NCI-H1105 (cell line): Measurements from ENCODE around the gene SDC4.

Experiments used
- DNase-seq: peaks from one replicate; lab custom pipeline; 2025; lab: John Stamatoyannopoulos, UW

Gene SDC4

DNA sequence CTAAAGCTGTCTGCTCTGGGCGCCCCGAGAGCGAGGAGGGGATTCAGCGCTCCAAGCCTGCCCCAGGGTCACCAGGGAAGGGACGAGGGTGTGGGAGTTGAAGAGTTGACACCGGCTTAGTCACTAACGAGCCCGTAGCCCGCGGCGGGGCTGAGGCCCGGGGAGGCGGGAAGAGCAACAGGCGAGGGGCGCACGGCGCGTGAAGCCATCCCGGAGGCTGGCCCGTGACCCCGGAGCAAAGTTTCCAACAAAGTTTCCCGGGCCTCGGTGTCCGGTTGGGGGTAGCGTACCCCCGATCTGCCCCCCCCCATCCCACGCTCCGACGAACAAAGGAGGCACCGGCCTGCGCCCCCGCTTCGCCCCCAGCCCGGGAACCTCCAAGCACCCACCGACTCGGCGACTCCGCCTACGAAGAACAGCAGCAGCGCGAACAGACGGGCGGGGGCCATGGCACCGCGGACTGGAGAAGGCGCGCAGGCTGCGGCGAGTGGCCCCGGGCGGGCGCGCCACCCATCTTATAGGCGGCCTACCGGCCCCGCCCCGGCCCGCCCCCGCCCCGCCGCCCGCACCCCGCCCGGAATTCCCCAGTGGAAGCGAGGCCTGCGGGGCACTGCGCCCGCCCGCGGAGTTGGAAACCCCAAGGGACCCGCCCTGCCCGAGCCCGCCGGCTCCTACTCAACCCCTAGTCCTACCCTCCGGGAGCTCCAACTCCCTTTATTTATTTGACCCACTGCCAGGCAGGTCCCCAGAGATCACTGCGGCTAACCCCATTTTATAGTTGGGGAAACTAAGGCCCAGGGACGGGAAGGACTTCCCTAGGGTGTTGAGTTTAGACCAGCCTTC, at the start of gene SDC4:
TSS of gene SDC4 (minus strand) at position 489 of the 843 bp plus-strand sequence. CDS start at position 449, 40 bp downstream.
- DNase-seq, result peak; percentile 49

GRCh38 chr20:45395114-45395415, 46.8 kb upstream of the SDC4 start:
- no peak for DNase-seq

- no peak for DNase-seq
Observed at GRCh38 chr20:45394221-45395113, 46.2 kb upstream of the SDC4 start.

GRCh38 chr20:45392733-45393132, 44.5 kb upstream of the SDC4 start:
- no peak for DNase-seq

DNA sequence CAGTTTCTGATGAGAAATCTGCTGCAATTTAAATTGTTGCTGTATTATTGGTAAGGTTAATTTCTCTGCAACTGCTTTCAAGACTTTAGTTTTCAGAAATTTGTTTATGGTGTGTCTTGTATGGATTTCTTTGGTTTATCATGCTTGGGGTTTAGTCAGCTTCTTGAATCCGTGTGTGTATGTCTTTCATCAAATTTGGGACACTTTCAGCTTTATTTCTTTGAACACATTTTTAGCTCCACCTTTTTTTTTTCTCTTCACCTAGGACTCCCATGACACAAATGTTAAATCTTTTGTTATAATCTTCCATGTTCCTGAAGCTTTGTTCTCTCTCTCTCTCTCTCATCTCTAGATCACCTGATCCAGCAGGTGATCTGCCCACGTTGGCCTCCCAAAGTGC, 43.3 kb upstream of the SDC4 start:
- DNase-seq, result no peak

GRCh38 chr20:45390931-45391330, 42.7 kb upstream of the SDC4 start:
- DNase-seq, result no peak

GRCh38 chr20:45387274-45387673, 39.0 kb upstream of the SDC4 start:
- no peak for DNase-seq

DNA sequence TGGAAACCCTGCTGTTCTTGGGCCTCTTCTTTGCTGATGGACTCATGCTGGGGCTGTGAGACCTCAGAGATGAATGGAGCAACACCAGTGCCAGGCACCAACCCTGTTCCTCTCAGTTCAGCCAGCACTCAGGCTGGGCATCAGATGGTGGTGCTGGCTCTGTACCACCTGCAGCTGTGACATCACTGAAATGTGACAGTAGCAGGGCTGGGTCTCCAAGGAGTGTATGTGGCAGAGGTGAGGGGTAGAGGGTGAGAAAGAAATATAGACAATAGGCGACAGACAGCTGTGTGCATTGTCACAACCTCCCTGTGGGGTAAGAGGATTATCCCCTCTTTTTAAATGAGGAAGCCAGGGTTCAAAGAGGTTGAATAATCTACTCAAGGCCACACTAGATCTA, 30.0 kb upstream of the SDC4 start, which contains the start of gene TP53TG5:
TSS of gene TP53TG5 (minus strand) at position 135 of the 400 bp plus-strand sequence. CDS start at position 46, 89 bp downstream.
- DNase-seq, result no peak

DNA sequence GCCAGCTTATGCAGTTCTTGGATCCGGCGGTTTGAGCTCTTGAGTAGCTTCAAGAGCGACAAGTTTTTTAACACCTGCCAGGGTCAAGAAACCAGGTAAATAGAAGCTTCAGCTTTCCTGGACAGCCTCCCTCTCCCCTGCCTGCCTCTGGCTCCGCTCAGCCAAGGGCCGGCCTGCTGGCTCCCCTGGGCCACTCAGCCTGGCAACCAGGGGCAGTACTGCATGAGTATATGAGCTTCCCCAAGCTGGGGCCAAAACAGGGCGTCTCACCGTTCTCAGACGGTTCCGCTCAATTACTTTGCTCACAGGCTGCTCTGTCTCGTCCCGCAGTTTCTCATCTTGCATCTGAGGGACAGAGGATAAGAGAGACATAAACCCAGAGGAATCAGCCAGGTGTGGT, 29.0 kb upstream of the SDC4 start:
- no peak for DNase-seq

DNA sequence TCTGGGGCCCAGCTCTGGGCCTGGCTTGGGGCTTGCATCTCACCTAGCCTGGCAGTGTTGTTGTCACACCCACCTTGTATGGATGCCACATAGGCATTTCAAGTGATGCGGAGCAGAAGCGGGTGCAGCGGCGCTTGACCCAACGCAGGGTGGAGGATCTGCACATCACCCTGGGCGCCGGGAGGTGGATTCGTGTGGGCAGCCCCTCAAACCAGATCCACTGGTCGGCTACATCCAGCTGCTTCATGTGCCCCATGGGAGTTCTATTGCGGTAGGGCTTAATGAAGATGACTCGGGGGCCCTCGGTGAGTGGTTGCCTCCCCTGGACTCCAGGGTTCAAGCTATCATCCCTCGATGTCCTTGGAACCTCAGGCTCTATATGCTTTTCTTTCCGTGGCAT, 26.7 kb upstream of the SDC4 start:
- no peak for DNase-seq

DNA sequence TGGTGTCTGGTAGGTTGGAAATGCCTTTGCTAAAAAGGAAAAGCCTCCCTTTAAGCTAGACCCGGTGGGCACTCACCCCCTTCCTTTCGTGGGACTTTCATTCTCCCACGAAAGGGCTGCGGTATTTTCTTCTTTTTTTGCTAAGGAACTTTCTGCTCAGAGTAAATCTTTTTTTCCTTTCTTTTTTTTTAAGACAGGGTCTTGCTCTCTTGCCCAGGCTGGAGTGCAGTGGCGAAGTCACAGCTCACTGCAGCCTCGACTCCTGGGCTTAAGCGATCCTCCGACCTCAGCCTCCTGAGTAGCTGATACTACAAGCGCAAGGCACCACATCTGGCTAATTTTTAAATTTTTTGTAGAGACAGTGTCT, 25.9 kb upstream of the SDC4 start:
- no peak for DNase-seq

GRCh38 chr20:45373353-45374100, 25.3 kb upstream of the SDC4 start:
- peak; percentile 92 for DNase-seq

DNA sequence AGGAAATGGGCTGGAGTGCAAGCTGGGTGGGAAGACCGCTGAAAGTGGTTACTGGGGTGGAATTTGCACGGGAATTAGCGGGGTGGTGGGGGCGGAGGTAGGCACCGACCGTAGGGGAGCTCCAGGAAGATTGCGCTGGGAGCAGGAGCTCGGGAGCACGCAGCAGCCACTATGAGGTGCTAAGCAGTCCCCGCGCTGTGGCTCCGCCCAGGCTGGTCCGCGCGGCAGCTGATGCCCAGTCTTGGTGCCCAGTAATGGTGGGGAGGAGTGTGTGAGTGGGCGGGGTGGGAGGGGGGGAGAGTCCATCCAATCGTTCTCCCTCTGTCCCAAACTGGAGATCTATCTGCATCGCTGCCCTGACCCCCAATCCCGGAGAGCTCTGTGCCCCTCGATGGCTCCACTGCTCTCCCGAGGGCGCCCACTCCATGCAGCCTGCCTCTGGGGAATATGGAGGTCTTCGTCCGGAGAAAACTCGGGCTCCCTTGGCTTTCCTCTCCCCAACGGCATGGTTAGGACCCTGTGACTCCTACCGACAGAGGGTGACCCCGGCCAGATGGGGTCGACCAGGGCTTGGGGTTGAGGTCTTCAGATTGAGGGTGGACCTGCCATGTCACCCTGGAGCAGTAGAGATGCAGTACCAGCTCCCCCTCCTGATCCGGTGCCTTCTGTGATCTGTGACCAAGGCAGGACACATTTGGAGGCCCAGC, 24.6 kb upstream of the SDC4 start:
- DNase-seq, result peak; percentile 64

DNA sequence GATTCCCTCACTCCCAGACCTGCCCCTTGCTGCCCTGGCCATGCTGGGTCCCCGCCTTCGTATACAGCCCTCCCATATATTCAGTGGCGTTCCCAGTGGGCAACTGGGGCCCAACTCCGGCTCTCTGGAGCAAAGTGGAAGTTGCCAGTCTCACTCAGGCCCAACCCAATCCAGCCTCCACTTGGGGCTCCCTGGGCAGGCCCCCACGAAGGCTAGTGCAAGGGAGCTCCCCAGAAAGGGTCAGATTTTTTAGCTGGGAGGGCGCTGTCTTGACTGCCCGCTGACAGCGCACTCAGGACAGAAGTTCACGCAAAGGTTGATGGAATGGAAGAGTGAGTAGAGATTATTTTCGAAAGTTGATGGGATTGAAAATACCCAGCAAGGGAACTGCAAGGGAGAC, 24.0 kb upstream of the SDC4 start:
- DNase-seq, result no peak

DNA sequence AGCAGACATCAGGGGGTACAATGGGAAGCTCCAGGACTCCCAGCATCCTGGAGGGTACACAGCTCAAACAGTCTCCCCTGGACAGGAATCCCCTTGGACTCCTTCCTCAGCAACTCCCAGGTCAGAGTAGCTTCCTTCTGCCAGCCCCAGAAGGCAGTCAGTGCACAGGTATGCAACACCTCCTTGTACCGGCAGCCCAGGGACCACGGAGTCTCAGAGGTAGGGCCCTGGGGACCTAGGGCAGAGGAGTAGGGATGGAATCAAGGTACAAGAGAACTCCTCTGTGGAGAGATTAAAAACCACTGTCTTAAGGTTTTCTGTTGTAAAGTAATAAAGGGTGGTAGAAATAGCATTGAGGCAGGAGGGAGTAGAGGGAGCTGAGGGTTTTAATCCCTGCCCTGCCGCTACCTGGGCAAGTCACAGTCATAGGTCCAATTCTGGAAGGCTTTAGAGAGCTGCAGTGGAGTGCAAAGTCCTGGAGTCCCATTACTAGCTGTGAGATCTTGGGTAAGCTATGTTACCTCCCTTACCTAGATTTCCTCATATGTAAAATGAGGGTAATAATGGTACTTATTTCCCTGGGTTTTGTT, 22.4 kb upstream of the SDC4 start:
- no peak for DNase-seq

GRCh38 chr20:45368221-45368980, 20.2 kb upstream of the SDC4 start:
- DNase-seq, result no peak

DNA sequence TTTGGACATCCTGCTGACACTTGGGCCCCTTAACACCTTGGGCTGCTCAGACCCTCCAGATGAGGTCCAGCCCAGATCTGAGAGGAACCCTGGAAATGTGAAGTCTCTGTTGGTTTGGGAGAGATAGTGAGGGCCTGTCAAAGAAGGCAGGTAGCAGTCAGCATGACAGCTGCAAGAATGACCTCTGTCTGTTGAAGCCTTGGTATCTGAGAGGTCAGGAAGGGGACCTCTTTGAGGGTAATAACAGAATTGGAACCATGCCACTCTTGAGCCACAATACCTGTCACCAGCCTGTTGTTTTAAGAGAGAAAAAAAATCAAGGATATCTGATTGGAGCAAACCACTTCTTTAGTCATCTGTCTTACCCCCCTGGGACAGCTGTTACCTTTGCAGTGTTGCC, 18.9 kb upstream of the SDC4 start:
- no peak for DNase-seq

GRCh38 chr20:45366631-45367030, 18.4 kb upstream of the SDC4 start:
- no peak for DNase-seq

GRCh38 chr20:45366192-45366591, 18.0 kb upstream of the SDC4 start:
- no peak for DNase-seq

GRCh38 chr20:45365444-45365970, 17.3 kb upstream of the SDC4 start:
- DNase-seq, result no peak
